Hematopoietic multipotent progenitor cell treated with erythropoietin and hydrocortisone succinate and interleukin-3 and kit ligand, for 6 days (in vitro differentiated cells): ENCODE results near the gene SLF1.

ENCODE experiments used
- DNase-seq: peaks from one replicate; pipeline ENCODE4 v3.0.0-alpha.2; 2015

SLF1 gene

GRCh38 chr5:94667937-94668336 is 49.5 kb downstream of the SLF1 start:
- DNase-seq, result no peak

- DNase-seq, result no peak
Measured at GRCh38 chr5:94670726-94671125, 52.3 kb downstream of the SLF1 start.

GRCh38 chr5:94672746-94673145 is 54.3 kb downstream of the SLF1 start:
- DNase-seq, result peak; percentile 59

GRCh38 chr5:94674490-94675382 is 56.3 kb downstream of the SLF1 start:
- DNase-seq, result peak; percentile 66

- no peak for DNase-seq
Measured at GRCh38 chr5:94675965-94676618, 57.6 kb downstream of the SLF1 start.

- no peak for DNase-seq
Measured at GRCh38 chr5:94682814-94683520, 64.5 kb downstream of the SLF1 start.

- DNase-seq, result no peak
Measured at GRCh38 chr5:94689908-94690307, 71.4 kb downstream of the SLF1 start.

- no peak for DNase-seq
Measured at GRCh38 chr5:94690778-94691177, 72.3 kb downstream of the SLF1 start.

- no peak for DNase-seq
Measured at GRCh38 chr5:94691291-94691690, 72.8 kb downstream of the SLF1 start.

GRCh38 chr5:94691949-94692348 is 73.5 kb downstream of the SLF1 start:
- no peak for DNase-seq

GRCh38 chr5:94692581-94692980 is 74.1 kb downstream of the SLF1 start:
- DNase-seq, result no peak

- DNase-seq, result peak; percentile 75
Measured at GRCh38 chr5:94693043-94693822, 74.8 kb downstream of the SLF1 start.

- no peak for DNase-seq
Measured at GRCh38 chr5:94693845-94694370, 75.4 kb downstream of the SLF1 start.

GRCh38 chr5:94694671-94695070 is 76.2 kb downstream of the SLF1 start:
- no peak for DNase-seq

- no peak for DNase-seq
Measured at GRCh38 chr5:94698197-94698596, 79.7 kb downstream of the SLF1 start.

- DNase-seq, result no peak
Measured at GRCh38 chr5:94699562-94699961, 81.1 kb downstream of the SLF1 start.

GRCh38 chr5:94700592-94700991 is 82.1 kb downstream of the SLF1 start:
- no peak for DNase-seq

- no peak for DNase-seq
Measured at GRCh38 chr5:94702729-94703128, 84.3 kb downstream of the SLF1 start.

- no peak for DNase-seq
Measured at GRCh38 chr5:94705427-94705826, 87.0 kb downstream of the SLF1 start.

- no peak for DNase-seq
Measured at GRCh38 chr5:94707359-94707758, 88.9 kb downstream of the SLF1 start.

- no peak for DNase-seq
Measured at GRCh38 chr5:94709277-94709676, 90.8 kb downstream of the SLF1 start.

GRCh38 chr5:94711785-94712184 is 93.3 kb downstream of the SLF1 start:
- no peak for DNase-seq

- no peak for DNase-seq
Measured at GRCh38 chr5:94715768-94716167, 97.3 kb downstream of the SLF1 start.
